DOHH2 (cell line): ENCODE data around the gene PNLIPRP3.

Experiments used
- EZH2phosphoT487 ChIP-seq: fragments of 200-600 bp; sonication (generic); IDR thresholded peaks from 2 replicates; pipeline ENCODE4 v1.6.1; 2017; ENCODE audit warnings: borderline replicate concordance, mild to moderate bottlenecking, antibody characterized with exemption, low read length, moderate library complexity, mixed read lengths
- TF ChIP-seq, protein P1 (sequence below): fragments of 200-600 bp; sonication (generic); IDR thresholded peaks from one replicate; pipeline ENCODE4 v1.5.1; 2014; ENCODE audit warnings: antibody characterized with exemption, mild to moderate bottlenecking, low read depth, low read length; ENCODE audit not compliant: poor library complexity, severe bottlenecking

- TF ChIP-seq, protein P1, sequence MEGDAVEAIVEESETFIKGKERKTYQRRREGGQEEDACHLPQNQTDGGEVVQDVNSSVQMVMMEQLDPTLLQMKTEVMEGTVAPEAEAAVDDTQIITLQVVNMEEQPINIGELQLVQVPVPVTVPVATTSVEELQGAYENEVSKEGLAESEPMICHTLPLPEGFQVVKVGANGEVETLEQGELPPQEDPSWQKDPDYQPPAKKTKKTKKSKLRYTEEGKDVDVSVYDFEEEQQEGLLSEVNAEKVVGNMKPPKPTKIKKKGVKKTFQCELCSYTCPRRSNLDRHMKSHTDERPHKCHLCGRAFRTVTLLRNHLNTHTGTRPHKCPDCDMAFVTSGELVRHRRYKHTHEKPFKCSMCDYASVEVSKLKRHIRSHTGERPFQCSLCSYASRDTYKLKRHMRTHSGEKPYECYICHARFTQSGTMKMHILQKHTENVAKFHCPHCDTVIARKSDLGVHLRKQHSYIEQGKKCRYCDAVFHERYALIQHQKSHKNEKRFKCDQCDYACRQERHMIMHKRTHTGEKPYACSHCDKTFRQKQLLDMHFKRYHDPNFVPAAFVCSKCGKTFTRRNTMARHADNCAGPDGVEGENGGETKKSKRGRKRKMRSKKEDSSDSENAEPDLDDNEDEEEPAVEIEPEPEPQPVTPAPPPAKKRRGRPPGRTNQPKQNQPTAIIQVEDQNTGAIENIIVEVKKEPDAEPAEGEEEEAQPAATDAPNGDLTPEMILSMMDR: no peak
- TF ChIP-seq EZH2phosphoT487: no peak
Observed at GRCh38 chr10:116486770-116487448, 59.3 kb downstream of the PNLIPRP3 start.
